MM.1S (cell line): ENCODE data around the gene CACNA1C.

Experiments
- DNase-seq: peaks from one replicate; pipeline ENCODE4 v3.0.0-alpha.2; 2015
- H2AFZ ChIP-seq: fragments of 300-600 bp; sonication (generic); 2 replicates; pipeline ENCODE4 v1.6.0; 2016; ENCODE audit warnings: antibody characterized with exemption, low read length
- H3F3A ChIP-seq: fragments of 300-600 bp; sonication (generic); 2 replicates; pipeline ENCODE4 v1.6.1; 2016; ENCODE audit warnings: mild to moderate bottlenecking, antibody characterized with exemption, low read length, moderate library complexity, mixed read lengths; ENCODE audit not compliant: insufficient read depth
- H3K27ac ChIP-seq: fragments of 300-600 bp; sonication (generic); 2 replicates; pipeline ENCODE4 v1.5.1; 2016; ENCODE audit warnings: mild to moderate bottlenecking, low read length
- H3K27me3 ChIP-seq: fragments of 300-600 bp; sonication (generic); replicated peaks from 2 replicates; pipeline ENCODE4 v1.6.0; 2016; ENCODE audit warnings: low read length; ENCODE audit not compliant: insufficient read depth
- H3K36me3 ChIP-seq: fragments of 300-600 bp; sonication (generic); replicated peaks from 2 replicates; pipeline ENCODE4 v1.6.1; 2016; ENCODE audit warnings: mild to moderate bottlenecking, low read length, mixed read lengths; ENCODE audit not compliant: insufficient read depth
- H3K4me1 ChIP-seq: fragments of 300-600 bp; sonication (generic); 2 replicates; pipeline ENCODE4 v1.6.1; 2016; ENCODE audit warnings: low read length, mixed read lengths
- H3K4me2 ChIP-seq: fragments of 300-600 bp; sonication (generic); 2 replicates; pipeline ENCODE4 v1.6.0; 2016; ENCODE audit warnings: low read depth, low read length
- H3K4me3 ChIP-seq: fragments of 300-600 bp; sonication (generic); 2 replicates; pipeline ENCODE4 v1.5.1; 2016; ENCODE audit warnings: low read length, mixed read lengths
- H3K79me2 ChIP-seq: fragments of 300-600 bp; sonication (generic); 2 replicates; pipeline ENCODE4 v1.6.1; 2016; ENCODE audit warnings: mixed run types, low read length, mixed read lengths
- H3K9ac ChIP-seq: fragments of 300-600 bp; sonication (generic); 2 replicates; pipeline ENCODE4 v1.6.1; 2016; ENCODE audit warnings: low read length, mixed read lengths
- H3K9me2 ChIP-seq: fragments of 300-600 bp; sonication (generic); replicated peaks from 2 replicates; pipeline ENCODE4 v1.6.1; 2016; ENCODE audit warnings: mild to moderate bottlenecking, low read length, mixed read lengths; ENCODE audit not compliant: insufficient read depth
- H3K9me3 ChIP-seq: fragments of 300-600 bp; sonication (generic); replicated peaks from 2 replicates; pipeline ENCODE4 v1.6.1; 2016; ENCODE audit warnings: mild to moderate bottlenecking, low read length, mixed read lengths; ENCODE audit not compliant: insufficient read depth
- H4K20me1 ChIP-seq: fragments of 300-600 bp; sonication (generic); 2 replicates; pipeline ENCODE4 v1.6.1; 2016; ENCODE audit warnings: mild to moderate bottlenecking, low read length, moderate library complexity, mixed read lengths; ENCODE audit not compliant: insufficient read depth
- EZH2 ChIP-seq: fragments of 300-600 bp; sonication (generic); optimal IDR thresholded peaks from 2 replicates; pipeline ENCODE3; 2017; ENCODE audit warnings: low read depth, mild to moderate bottlenecking, antibody characterized with exemption, low read length, mixed read lengths
- EZH2phosphoT487 ChIP-seq: fragments of 300-600 bp; sonication (generic); IDR thresholded peaks from 2 replicates; pipeline ENCODE4 v1.6.1; 2018; ENCODE audit warnings: antibody characterized with exemption, low read length
- TF ChIP-seq, protein P1 (sequence below): fragments of 300-600 bp; sonication (generic); IDR thresholded peaks from 2 replicates; pipeline ENCODE4 v1.5.1; 2016; ENCODE audit warnings: antibody characterized with exemption, low read length, mixed read lengths

CACNA1C gene

DNA sequence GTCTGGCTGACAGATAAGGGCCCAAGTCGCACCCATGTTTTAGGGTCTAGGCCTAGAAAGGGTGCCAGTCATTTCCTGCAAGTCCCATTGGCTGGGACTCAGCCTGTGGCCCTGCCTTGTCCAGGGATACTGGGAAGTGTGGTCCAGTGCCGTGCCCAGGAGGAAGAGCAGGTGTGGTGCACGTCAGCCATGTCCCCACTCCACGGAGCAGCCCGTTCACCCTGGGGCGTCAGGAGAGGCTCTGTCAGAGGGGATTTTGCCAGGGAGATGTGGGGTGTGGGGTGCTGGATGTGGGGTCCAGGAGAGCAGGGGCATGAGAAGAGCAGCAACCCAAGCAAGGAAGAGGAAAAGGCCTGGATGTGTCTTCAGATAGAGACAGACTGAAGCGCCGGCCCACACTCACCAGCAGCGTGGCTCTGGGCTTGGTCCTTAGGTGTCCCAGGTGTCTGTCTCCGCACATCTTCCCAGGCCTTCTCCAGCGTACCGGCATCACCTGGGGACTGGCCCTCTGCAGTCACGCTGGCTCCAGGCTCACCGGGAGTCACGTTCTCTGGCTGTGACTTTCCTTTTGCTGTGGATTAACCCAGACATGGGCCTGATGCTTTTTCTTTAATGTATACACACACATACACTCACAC is 138.2 kb downstream of the CACNA1C start:
- Histone ChIP-seq H3K9me3 (no peaks in the 10 kb centered on the region), H3K9me2 (no peaks in the 10 kb centered on the region), H3K4me3 (no peak overlapping the region), H3K4me2 (no peak overlapping the region), H3K27ac (no peak overlapping the region), H3K79me2 (no peaks in the 10 kb centered on the region), H4K20me1 (no peaks in the 10 kb centered on the region), H3K36me3 (no peaks in the 10 kb centered on the region), H3K27me3 (no peaks in the 10 kb centered on the region), H3F3A (no peaks in the 10 kb centered on the region), H3K4me1 (no peaks in the 10 kb centered on the region), H3K9ac (no peak overlapping the region), H2AFZ (no peak overlapping the region)
- TF ChIP-seq, protein P1, sequence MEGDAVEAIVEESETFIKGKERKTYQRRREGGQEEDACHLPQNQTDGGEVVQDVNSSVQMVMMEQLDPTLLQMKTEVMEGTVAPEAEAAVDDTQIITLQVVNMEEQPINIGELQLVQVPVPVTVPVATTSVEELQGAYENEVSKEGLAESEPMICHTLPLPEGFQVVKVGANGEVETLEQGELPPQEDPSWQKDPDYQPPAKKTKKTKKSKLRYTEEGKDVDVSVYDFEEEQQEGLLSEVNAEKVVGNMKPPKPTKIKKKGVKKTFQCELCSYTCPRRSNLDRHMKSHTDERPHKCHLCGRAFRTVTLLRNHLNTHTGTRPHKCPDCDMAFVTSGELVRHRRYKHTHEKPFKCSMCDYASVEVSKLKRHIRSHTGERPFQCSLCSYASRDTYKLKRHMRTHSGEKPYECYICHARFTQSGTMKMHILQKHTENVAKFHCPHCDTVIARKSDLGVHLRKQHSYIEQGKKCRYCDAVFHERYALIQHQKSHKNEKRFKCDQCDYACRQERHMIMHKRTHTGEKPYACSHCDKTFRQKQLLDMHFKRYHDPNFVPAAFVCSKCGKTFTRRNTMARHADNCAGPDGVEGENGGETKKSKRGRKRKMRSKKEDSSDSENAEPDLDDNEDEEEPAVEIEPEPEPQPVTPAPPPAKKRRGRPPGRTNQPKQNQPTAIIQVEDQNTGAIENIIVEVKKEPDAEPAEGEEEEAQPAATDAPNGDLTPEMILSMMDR: no peak
- no peak for TF ChIP-seq EZH2phosphoT487
- DNase-seq: no peak

DNA sequence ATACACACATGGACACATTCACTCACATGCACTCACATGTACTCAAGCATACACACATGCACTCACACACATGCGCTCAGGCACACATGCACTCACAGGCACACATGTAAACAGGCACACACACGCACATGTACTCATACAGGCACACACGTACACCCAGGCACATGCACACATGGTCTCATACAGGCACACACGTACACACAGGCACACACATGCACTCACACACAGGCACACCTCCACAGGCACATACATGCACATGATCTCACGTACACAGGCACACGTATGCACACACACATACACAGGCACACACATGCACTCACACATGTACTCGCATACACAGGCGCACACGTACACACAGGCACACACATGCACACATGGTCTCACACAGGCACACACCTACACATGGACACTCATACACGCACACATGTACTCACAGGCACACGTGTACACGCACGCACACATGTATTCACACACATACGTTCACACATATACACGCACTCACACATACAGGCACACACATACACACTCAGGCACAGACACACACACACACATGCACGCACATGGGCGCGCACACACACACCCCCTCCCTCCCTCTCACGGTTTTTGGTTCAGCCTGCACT is 138.9 kb downstream of the CACNA1C start:
- H3F3A ChIP-seq: no peaks in the 10 kb centered on the region
- H3K36me3 ChIP-seq: no peaks in the 10 kb centered on the region
- H3K79me2 ChIP-seq: no peaks in the 10 kb centered on the region
- H3K27ac ChIP-seq: no peak overlapping the region
- H3K27me3 ChIP-seq: no peaks in the 10 kb centered on the region
- no peaks in the 10 kb centered on the region for H3K9me3 ChIP-seq
- H3K4me2 ChIP-seq: no peak overlapping the region
- no peaks in the 10 kb centered on the region for H3K4me1 ChIP-seq
- H4K20me1 ChIP-seq: no peaks in the 10 kb centered on the region
- H2AFZ ChIP-seq: no peak overlapping the region
- H3K4me3 ChIP-seq: no peak overlapping the region
- no peak for DNase-seq
- H3K9me2 ChIP-seq: no peaks in the 10 kb centered on the region
- TF ChIP-seq, protein P1: no peak
- TF ChIP-seq EZH2phosphoT487 (no peak), EZH2 (no peak)
- no peak overlapping the region for H3K9ac ChIP-seq

DNA sequence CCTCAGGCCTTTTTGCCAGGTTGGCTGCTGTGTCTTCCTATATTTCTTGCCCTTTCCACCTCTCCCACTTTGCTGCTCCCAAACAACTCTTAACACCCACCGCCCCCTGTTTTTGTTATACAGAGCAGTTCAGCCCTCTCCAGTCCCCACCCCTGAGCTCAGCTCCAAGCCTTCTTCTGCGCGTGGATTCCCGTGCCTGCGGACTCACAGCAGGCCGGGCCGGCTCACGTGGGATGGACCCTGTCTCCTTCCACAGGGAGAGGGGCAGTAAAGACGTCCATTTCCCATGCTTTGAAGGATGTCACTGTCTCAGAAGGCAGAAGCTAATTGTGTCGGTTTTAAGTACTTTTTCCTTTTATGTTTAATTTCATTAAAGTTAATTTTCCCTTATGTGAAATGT is 139.4 kb downstream of the CACNA1C start:
- Histone ChIP-seq H3F3A (no peaks in the 10 kb centered on the region), H4K20me1 (no peaks in the 10 kb centered on the region), H3K9me2 (no peaks in the 10 kb centered on the region), H3K79me2 (no peaks in the 10 kb centered on the region), H3K27me3 (no peaks in the 10 kb centered on the region), H3K4me3 (no peak overlapping the region), H3K4me1 (no peaks in the 10 kb centered on the region), H3K9ac (no peak overlapping the region), H3K27ac (no peak overlapping the region), H3K4me2 (no peak overlapping the region), H2AFZ (no peak overlapping the region), H3K9me3 (no peaks in the 10 kb centered on the region), H3K36me3 (no peaks in the 10 kb centered on the region)
- no peak for DNase-seq
- no peak for TF ChIP-seq EZH2phosphoT487
- TF ChIP-seq EZH2: no peak
- TF ChIP-seq, protein P1: no peak
